ENCODE measurements around the gene BEND6.

BEND6 gene

DNA sequence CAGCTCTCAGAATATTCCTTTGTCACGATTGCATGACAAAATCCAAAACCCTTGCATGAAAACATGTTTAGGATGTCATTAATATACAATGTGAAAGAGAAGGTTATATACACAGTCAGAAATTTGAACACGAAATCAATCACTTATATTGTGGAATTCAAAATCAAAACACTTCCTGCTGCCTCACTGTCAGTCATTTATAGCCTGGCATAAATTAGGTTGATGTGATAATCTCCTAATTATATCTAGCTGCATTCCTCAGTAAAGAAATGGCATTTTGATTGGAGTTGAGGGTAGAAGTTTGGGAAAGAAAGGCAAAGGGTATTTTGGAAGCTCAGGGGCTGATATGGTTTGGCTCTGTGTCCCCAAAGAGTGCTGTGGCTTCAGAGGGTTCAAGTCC, 24.1 kb upstream of the BEND6 start:
- H3K4me1 ChIP-seq (ENCODE audit: insufficient read depth, poor library complexity, severe bottlenecking) = peaks cover 6% of the 10 kb centered on the region
- no peak for ATAC-seq (ENCODE audit: low read depth)
- H3K27me3 ChIP-seq (ENCODE audit: insufficient read depth, poor library complexity, severe bottlenecking) = no peaks in the 10 kb centered on the region
- no peaks in the 10 kb centered on the region for H3K36me3 ChIP-seq (ENCODE audit: low read depth)
- no peak overlapping the region for H3K27ac ChIP-seq (ENCODE audit: poor library complexity, severe bottlenecking)
- H3K4me3 ChIP-seq (ENCODE audit: severe bottlenecking) = no peak overlapping the region
- H3K9me3 ChIP-seq (ENCODE audit: severe bottlenecking) = no peaks in the 10 kb centered on the region
- DNase-seq (ENCODE audit: low spot score) = no peak
- TF ChIP-seq, protein P1, sequence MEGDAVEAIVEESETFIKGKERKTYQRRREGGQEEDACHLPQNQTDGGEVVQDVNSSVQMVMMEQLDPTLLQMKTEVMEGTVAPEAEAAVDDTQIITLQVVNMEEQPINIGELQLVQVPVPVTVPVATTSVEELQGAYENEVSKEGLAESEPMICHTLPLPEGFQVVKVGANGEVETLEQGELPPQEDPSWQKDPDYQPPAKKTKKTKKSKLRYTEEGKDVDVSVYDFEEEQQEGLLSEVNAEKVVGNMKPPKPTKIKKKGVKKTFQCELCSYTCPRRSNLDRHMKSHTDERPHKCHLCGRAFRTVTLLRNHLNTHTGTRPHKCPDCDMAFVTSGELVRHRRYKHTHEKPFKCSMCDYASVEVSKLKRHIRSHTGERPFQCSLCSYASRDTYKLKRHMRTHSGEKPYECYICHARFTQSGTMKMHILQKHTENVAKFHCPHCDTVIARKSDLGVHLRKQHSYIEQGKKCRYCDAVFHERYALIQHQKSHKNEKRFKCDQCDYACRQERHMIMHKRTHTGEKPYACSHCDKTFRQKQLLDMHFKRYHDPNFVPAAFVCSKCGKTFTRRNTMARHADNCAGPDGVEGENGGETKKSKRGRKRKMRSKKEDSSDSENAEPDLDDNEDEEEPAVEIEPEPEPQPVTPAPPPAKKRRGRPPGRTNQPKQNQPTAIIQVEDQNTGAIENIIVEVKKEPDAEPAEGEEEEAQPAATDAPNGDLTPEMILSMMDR (IDR thresholded peaks at IDR 0.05; ENCODE audit: poor library complexity, severe bottlenecking) = no peak

DNA sequence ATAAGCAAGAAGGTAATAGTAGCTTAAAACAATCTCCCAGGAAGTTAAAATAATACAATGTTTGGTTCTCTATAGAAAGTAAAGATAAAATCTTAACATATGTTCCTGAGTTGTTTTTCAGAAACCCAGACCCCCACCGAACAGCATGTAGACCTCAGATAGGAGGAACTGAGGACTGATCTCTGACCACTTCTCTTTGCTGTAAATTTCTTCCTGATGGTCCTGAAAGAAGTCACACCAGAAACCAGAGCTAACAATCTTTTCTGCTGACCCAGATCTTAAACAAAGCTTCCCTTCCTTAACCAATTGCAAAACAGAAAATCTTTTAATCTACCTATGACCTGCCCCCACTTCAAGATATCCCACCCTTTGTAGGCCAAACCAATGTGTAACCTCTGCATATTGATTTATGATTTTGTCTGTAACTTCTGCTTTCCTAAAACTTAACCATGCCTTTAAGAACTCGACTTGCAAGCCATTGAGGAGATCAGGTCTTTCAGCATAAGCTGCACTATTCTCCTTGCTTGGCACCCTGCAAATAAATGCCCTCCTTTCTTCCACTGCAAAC, 21.9 kb upstream of the BEND6 start:
- Histone ChIP-seq H3K4me3 (ENCODE audit: severe bottlenecking) (no peak overlapping the region), H3K27ac (ENCODE audit: poor library complexity, severe bottlenecking) (no peak overlapping the region), H3K4me1 (ENCODE audit: insufficient read depth, poor library complexity, severe bottlenecking) (no peaks in the 10 kb centered on the region), H3K27me3 (ENCODE audit: insufficient read depth, poor library complexity, severe bottlenecking) (no peaks in the 10 kb centered on the region), H3K9me3 (ENCODE audit: severe bottlenecking) (no peaks in the 10 kb centered on the region), H3K36me3 (ENCODE audit: low read depth) (no peaks in the 10 kb centered on the region)
- DNase-seq (ENCODE audit: low spot score) (no peak), ATAC-seq (ENCODE audit: low read depth) (no peak)
- TF ChIP-seq, protein P1 (IDR thresholded peaks at IDR 0.05; ENCODE audit: poor library complexity, severe bottlenecking) = no peak

DNA sequence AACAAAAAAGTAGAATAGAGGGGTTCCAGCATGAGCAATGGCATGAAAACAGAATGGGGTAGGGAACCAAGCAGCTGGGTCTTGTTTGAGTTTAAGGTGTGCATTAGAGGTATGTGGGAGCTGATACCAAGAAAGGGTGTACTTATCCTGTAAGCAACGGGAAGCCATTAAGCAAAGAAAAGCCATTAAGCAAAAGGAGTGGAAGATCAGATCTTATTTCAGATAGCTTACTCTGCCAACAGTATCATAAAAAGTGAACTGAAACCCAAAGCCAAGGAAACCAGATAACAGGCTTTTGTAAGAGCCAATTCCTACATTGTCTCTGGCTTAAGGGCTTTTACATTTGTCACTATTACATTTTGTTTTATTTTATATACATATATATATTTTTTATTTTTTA, 21.3 kb upstream of the BEND6 start:
- H3K9me3 ChIP-seq (ENCODE audit: severe bottlenecking) = no peaks in the 10 kb centered on the region
- no peaks in the 10 kb centered on the region for H3K27me3 ChIP-seq (ENCODE audit: insufficient read depth, poor library complexity, severe bottlenecking)
- H3K36me3 ChIP-seq (ENCODE audit: low read depth) = no peaks in the 10 kb centered on the region
- DNase-seq (ENCODE audit: low spot score) (no peak), ATAC-seq (ENCODE audit: low read depth) (no peak)
- peaks cover 6% of the 10 kb centered on the region for H3K4me1 ChIP-seq (ENCODE audit: insufficient read depth, poor library complexity, severe bottlenecking)
- TF ChIP-seq, protein P1 (IDR thresholded peaks at IDR 0.05; ENCODE audit: poor library complexity, severe bottlenecking) = no peak
- H3K27ac ChIP-seq (ENCODE audit: poor library complexity, severe bottlenecking) = no peak overlapping the region
- no peak overlapping the region for H3K4me3 ChIP-seq (ENCODE audit: severe bottlenecking)

DNA sequence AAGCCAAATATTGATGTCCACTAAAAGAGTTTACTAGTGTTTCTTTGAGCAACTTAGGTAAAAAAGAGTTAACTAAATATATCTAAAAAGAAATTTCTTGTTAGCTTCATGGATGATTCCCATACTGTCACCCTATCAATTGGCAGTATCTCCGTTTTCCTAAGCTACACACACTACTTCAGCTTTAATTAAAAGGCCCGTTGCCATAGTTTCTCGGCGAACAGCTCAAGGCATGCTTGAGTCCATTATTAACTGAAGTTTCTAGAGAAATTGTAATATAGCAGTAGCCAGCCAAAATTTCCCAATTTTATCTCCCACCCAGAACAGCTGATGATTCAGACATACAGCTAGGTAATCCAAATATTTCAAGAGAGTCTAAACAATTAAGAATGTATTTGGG, 20.0 kb upstream of the BEND6 start:
- ATAC-seq (ENCODE audit: low read depth) (no peak), DNase-seq (ENCODE audit: low spot score) (no peak)
- no peaks in the 10 kb centered on the region for H3K27me3 ChIP-seq (ENCODE audit: insufficient read depth, poor library complexity, severe bottlenecking)
- H3K4me1 ChIP-seq (ENCODE audit: insufficient read depth, poor library complexity, severe bottlenecking) = peaks cover 14% of the 10 kb centered on the region
- H3K27ac ChIP-seq (ENCODE audit: poor library complexity, severe bottlenecking) = no peak overlapping the region
- no peaks in the 10 kb centered on the region for H3K36me3 ChIP-seq (ENCODE audit: low read depth)
- no peak overlapping the region for H3K4me3 ChIP-seq (ENCODE audit: severe bottlenecking)
- H3K9me3 ChIP-seq (ENCODE audit: severe bottlenecking) = no peaks in the 10 kb centered on the region
- TF ChIP-seq, protein P1 (IDR thresholded peaks at IDR 0.05; ENCODE audit: poor library complexity, severe bottlenecking) = no peak

DNA sequence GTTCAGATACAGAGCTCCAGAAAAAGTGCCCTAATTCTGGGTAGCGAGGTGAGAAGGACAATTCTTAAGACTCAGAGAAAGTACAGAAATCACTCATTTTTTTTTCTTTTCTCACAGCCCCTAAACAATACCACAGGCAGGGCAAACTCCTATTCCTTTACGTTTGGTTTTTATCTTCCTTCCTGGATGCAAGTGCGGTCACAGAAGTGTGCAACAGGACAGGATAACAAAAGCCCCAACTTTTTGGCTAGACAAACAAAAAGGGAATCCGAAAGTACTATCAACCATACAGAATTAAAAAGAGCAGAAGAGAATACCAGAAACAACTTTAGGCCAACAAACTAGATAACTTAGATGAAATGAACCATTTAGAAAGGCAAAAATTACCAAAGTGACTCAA, 18.4 kb upstream of the BEND6 start:
- H3K27ac ChIP-seq (ENCODE audit: poor library complexity, severe bottlenecking) = no peak overlapping the region
- peaks cover 14% of the 10 kb centered on the region for H3K4me1 ChIP-seq (ENCODE audit: insufficient read depth, poor library complexity, severe bottlenecking)
- TF ChIP-seq, protein P1 (IDR thresholded peaks at IDR 0.05; ENCODE audit: poor library complexity, severe bottlenecking) = no peak
- DNase-seq (ENCODE audit: low spot score) (no peak), ATAC-seq (ENCODE audit: low read depth) (no peak)
- no peaks in the 10 kb centered on the region for H3K9me3 ChIP-seq (ENCODE audit: severe bottlenecking)
- H3K36me3 ChIP-seq (ENCODE audit: low read depth) = no peaks in the 10 kb centered on the region
- no peak overlapping the region for H3K4me3 ChIP-seq (ENCODE audit: severe bottlenecking)
- H3K27me3 ChIP-seq (ENCODE audit: insufficient read depth, poor library complexity, severe bottlenecking) = no peaks in the 10 kb centered on the region

Data from RWPE2 (cell line).